ENCODE results near the gene PIP4P1. TPM values are rescaled to one million over a fixed set of nuclear protein-coding genes. Genes with fewer than 3 reads are reported as not detected.
A peak's percentile ranks its signal among the peaks of the same experiment; 100 is the strongest.

The PIP4P1 gene
- total and polyA plus RNA-seq, 2 of the 13 experiments (the other 11 are each of a cell fraction or from before 2014, with no cell fraction given), result 33.4 to 47.0 TPM

DNA sequence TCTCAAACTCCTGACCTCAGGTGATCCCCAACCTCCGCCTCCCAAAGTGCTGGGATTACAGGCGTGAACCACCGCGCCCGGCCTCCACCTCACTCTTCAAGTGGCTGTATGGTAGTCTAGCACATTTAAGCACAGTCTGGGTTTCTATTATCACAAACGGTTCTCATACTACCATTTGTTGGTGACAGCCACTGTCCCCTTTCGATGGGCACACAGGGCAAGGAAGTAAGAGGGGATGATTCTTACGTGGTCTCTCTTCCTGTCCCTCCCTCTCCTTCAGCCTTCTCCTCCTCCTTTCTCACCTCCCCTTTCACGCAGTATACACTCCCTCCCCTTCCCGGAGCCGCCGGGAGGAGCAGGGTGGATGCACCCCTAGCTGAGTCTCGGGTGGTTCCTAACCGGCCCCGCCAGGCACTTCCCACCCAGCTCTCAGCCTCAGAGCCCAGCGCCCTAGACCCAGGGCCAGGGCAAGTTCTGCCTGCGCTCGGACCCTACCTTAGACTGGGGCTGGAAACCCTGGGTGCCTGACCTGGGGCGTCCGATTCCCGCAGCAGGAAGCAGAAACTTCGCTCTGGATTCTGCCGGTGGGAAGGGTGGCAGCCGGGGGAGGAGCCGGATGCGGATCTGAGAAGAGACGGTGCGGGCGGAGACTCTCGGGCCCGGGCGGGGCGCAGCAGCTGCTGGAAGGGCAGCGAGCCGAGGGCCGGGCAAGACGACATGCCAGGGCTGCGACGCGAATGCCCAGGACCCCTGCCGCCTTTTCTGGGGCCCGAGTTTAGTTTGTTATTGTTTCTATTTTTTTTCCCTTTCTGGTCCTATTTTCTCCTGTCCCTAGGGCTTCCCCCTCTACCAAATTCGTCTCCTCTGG lies 48.1 kb downstream of the PIP4P1 start, which contains the start of gene TEP1 (continued):
- TF ChIP-seq ZNF333 (CRISPR knock-in tag; IDR thresholded peaks at IDR 0.05; ENCODE audit: borderline replicate concordance) (no peak; the same call in 1 of the 2 replicates), ZBTB7B (CRISPR knock-in tag; IDR thresholded peaks at IDR 0.05) (peak; percentile 71; the same call in 1 of the 2 replicates), NFE2 (CRISPR knock-in tag; IDR thresholded peaks at IDR 0.05) (no peak), RCOR2 (CRISPR knock-in tag; IDR thresholded peaks at IDR 0.05) (no peak), MAZ (IDR thresholded peaks at IDR 0.05; ENCODE audit: borderline replicate concordance, low read depth, low read length) (no peak), MAZ (CRISPR knock-in tag; IDR thresholded peaks at IDR 0.05; ENCODE audit: low read depth) (peak; percentile 84), KAT8 (CRISPR knock-in tag; IDR thresholded peaks at IDR 0.05) (peak; percentile 90), ZNF20 (CRISPR knock-in tag; IDR thresholded peaks at IDR 0.05) (no peak), CBX5 (CRISPR knock-in tag; IDR thresholded peaks at IDR 0.05; ENCODE audit: borderline replicate concordance) (no peak), HOXD1 (CRISPR knock-in tag; IDR thresholded peaks at IDR 0.05) (peak; percentile 75; the same call in 1 of the 2 replicates), ZNF720 (CRISPR knock-in tag; IDR thresholded peaks at IDR 0.05) (no peak), NFRKB (IDR thresholded peaks at IDR 0.05) (no peak), ZNF724P (CRISPR knock-in tag; IDR thresholded peaks at IDR 0.05; ENCODE audit: borderline replicate concordance) (peak; percentile 87; the same call in 1 of the 2 replicates), SMC3 (IDR thresholded peaks at IDR 0.05; ENCODE audit: low read length) (no peak), ZNF766 (CRISPR knock-in tag; IDR thresholded peaks at IDR 0.05; ENCODE audit: borderline replicate concordance) (peak; percentile 83), NR1H2 (CRISPR knock-in tag; IDR thresholded peaks at IDR 0.05; ENCODE audit: borderline replicate concordance, low read depth) (no peak), ZNF672 (CRISPR knock-in tag; IDR thresholded peaks at IDR 0.05) (no peak), ZNF510 (CRISPR knock-in tag; IDR thresholded peaks at IDR 0.05; ENCODE audit: low read depth) (peak; percentile 69; the same call in 1 of the 2 replicates), ZKSCAN8 (CRISPR knock-in tag; IDR thresholded peaks at IDR 0.05; ENCODE audit: borderline replicate concordance) (peak; percentile 60; the same call in 1 of the 2 replicates), RNF2 (conservative IDR thresholded peaks at IDR 0.05; ENCODE audit: low read depth) (no peak)
- TF ChIP-seq, protein P1, sequence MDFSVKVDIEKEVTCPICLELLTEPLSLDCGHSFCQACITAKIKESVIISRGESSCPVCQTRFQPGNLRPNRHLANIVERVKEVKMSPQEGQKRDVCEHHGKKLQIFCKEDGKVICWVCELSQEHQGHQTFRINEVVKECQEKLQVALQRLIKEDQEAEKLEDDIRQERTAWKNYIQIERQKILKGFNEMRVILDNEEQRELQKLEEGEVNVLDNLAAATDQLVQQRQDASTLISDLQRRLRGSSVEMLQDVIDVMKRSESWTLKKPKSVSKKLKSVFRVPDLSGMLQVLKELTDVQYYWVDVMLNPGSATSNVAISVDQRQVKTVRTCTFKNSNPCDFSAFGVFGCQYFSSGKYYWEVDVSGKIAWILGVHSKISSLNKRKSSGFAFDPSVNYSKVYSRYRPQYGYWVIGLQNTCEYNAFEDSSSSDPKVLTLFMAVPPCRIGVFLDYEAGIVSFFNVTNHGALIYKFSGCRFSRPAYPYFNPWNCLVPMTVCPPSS (IDR thresholded peaks at IDR 0.05), result no peak
- TF ChIP-seq, protein P2, sequence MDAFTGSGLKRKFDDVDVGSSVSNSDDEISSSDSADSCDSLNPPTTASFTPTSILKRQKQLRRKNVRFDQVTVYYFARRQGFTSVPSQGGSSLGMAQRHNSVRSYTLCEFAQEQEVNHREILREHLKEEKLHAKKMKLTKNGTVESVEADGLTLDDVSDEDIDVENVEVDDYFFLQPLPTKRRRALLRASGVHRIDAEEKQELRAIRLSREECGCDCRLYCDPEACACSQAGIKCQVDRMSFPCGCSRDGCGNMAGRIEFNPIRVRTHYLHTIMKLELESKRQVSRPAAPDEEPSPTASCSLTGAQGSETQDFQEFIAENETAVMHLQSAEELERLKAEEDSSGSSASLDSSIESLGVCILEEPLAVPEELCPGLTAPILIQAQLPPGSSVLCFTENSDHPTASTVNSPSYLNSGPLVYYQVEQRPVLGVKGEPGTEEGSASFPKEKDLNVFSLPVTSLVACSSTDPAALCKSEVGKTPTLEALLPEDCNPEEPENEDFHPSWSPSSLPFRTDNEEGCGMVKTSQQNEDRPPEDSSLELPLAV (CRISPR knock-in tag; conservative IDR thresholded peaks at IDR 0.05; ENCODE audit: low read depth), result no peak
- TF ChIP-seq, protein P3, sequence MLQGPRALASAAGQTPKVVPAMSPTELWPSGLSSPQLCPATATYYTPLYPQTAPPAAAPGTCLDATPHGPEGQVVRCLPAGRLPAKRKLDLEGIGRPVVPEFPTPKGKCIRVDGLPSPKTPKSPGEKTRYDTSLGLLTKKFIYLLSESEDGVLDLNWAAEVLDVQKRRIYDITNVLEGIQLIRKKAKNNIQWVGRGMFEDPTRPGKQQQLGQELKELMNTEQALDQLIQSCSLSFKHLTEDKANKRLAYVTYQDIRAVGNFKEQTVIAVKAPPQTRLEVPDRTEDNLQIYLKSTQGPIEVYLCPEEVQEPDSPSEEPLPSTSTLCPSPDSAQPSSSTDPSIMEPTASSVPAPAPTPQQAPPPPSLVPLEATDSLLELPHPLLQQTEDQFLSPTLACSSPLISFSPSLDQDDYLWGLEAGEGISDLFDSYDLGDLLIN (CRISPR knock-in tag; IDR thresholded peaks at IDR 0.05; ENCODE audit: borderline replicate concordance), result no peak
- TF ChIP-seq, protein P4, sequence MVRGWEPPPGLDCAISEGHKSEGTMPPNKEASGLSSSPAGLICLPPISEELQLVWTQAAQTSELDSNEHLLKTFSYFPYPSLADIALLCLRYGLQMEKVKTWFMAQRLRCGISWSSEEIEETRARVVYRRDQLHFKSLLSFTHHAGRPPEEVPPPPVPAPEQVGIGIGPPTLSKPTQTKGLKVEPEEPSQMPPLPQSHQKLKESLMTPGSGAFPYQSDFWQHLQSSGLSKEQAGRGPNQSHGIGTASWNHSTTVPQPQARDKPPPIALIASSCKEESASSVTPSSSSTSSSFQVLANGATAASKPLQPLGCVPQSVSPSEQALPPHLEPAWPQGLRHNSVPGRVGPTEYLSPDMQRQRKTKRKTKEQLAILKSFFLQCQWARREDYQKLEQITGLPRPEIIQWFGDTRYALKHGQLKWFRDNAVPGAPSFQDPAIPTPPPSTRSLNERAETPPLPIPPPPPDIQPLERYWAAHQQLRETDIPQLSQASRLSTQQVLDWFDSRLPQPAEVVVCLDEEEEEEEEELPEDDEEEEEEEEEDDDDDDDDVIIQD (CRISPR knock-in tag; IDR thresholded peaks at IDR 0.05; ENCODE audit: low read depth), result peak; percentile 20; the same call in 1 of the 2 replicates
